Liver (tissue), 3 donors: ENCODE measurements around the gene TXNDC12.

ENCODE experiments used
- CTCF ChIP-seq: fragments of 150-350 bp; IDR thresholded peaks from 2 replicates; pipeline ENCODE4 v1.5.1; 2017; ENCODE audit warnings: improper control_type of control experiment, low read depth, low read length; ENCODE audit not compliant: missing input control
- EGR1 ChIP-seq, 2 donors: IDR thresholded peaks; 2 replicates each; pipeline ENCODE4 v1.6.1; 2016 to 2018; ENCODE audit warnings: antibody characterized with exemption in 2 of 2, low read depth in 2 of 2
- MAX ChIP-seq: IDR thresholded peaks from 2 replicates; pipeline ENCODE4 v1.6.1; 2016; ENCODE audit warnings: antibody characterized with exemption
- RAD21 ChIP-seq, 2 donors: IDR thresholded peaks; 2 replicates each; pipeline ENCODE4 v1.6.1; 2016; ENCODE audit warnings: antibody characterized with exemption in 2 of 2, mild to moderate bottlenecking in 2 of 2
- REST ChIP-seq: IDR thresholded peaks from 2 replicates; pipeline ENCODE4 v1.6.1; 2016; ENCODE audit warnings: antibody characterized with exemption, mild to moderate bottlenecking
- SP1 ChIP-seq: IDR thresholded peaks from 2 replicates; pipeline ENCODE4 v1.6.1; 2018; ENCODE audit warnings: antibody characterized with exemption, mild to moderate bottlenecking
- TAF1 ChIP-seq: conservative IDR thresholded peaks from 2 replicates; pipeline ENCODE4 v1.6.1; 2016; ENCODE audit warnings: antibody characterized with exemption, mild to moderate bottlenecking
- donor health status: healthy.
- donor health status: healthy.

DNA sequence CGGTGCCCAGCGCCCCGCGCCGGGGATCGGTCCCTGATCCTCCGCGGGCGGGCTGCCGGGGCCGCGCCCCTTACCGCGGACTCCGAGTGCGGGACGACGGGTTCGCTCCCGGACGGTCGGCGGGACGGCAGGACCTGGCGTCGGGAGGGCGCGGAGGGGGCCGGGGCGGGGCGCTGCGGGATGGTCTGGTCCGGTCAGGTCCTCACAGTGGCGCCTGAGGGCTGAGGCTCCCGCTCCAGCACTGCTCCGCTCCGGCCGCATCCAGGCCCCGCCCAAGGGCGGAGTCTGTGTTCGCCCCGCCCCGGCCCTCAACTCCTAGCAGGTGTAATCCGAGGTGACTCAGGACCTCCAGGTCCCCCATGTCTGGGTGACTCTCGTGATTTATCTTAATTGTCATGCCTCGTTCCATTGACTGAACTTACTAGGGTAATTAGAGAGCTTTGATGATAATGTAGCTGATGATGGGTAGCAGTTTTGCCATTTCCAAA lies 64.5 kb downstream of the TXNDC12 start, which contains the start of gene RAB3B:
- TF ChIP-seq CTCF: no peak
- no peak for TF ChIP-seq SP1
- TF ChIP-seq RAD21 (IDR thresholded peaks at IDR 0.05): peak in 1 of 2 donors; percentile 6
- no peak for TF ChIP-seq EGR1 (IDR thresholded peaks at IDR 0.05; ENCODE audit: low read depth in 2 of 2)
- no peak for TF ChIP-seq TAF1
- no peak for TF ChIP-seq MAX
- TF ChIP-seq REST: no peak
